A673 (cell line): ENCODE data around the gene ITPRIPL2. TPM values are rescaled to one million over a fixed set of nuclear protein-coding genes. Genes with fewer than 3 reads are reported as not detected.

ENCODE experiments used
- BruUV-seq: library from RNA; stranded (reverse); fragments of 400-500 nt; replicated peaks from 2 replicates; lab custom pipeline; 2021; lab: Mats Ljungman, UMichigan
- CTCF ChIA-PET: fragments of 300-600 bp; sonication (Branson Sonifier 250); formaldehyde crosslinking; loops from one replicate; lab custom pipeline; 2022; ENCODE audit warnings: antibody characterized with exemption; lab: Charles Lee
- POLR2A ChIA-PET: fragments of 300-600 bp; sonication (Branson Sonifier 250); formaldehyde crosslinking; loops from one replicate; lab custom pipeline; 2022; ENCODE audit warnings: antibody characterized with exemption; ENCODE audit not compliant: low non-redundant PET; lab: Charles Lee
- DNase-seq: peaks from one replicate; pipeline ENCODE4 v3.0.0-alpha.2; 2015; ENCODE audit warnings: low spot score
- H3K27ac ChIP-seq: fragments of 200-600 bp; sonication (generic); 2 replicates; pipeline ENCODE4 v1.5.1; 2016; ENCODE audit warnings: mixed run types, low read depth, mild to moderate bottlenecking, mixed read lengths, antibody characterized with exemption, low read length; ENCODE audit not compliant: poor library complexity, severe bottlenecking
- H3K27me3 ChIP-seq: fragments of 200-600 bp; sonication (generic); replicated peaks from 2 replicates; pipeline ENCODE4 v1.6.1; 2017; ENCODE audit warnings: mixed run types, low read depth, mild to moderate bottlenecking, mixed read lengths, antibody characterized with exemption, low read length; ENCODE audit not compliant: insufficient read depth, poor library complexity
- H3K36me3 ChIP-seq: fragments of 200-600 bp; sonication (generic); 2 replicates; pipeline ENCODE4 v1.6.1; 2016; ENCODE audit warnings: mixed run types, mild to moderate bottlenecking, mixed read lengths, antibody characterized with exemption, low read length; ENCODE audit not compliant: insufficient read depth, poor library complexity, severe bottlenecking
- H3K4me1 ChIP-seq: fragments of 200-600 bp; sonication (generic); 2 replicates; pipeline ENCODE4 v1.6.1; 2017; ENCODE audit warnings: mixed run types, mild to moderate bottlenecking, mixed read lengths, antibody characterized with exemption, low read length; ENCODE audit not compliant: insufficient read depth, poor library complexity, severe bottlenecking
- H3K4me3 ChIP-seq: fragments of 200-600 bp; sonication (generic); 2 replicates; pipeline ENCODE4 v1.5.1; 2016; ENCODE audit warnings: low read depth, mixed run types, mild to moderate bottlenecking, mixed read lengths, low read length; ENCODE audit not compliant: poor library complexity, severe bottlenecking
- H3K9me3 ChIP-seq: fragments of 200-600 bp; sonication (generic); 2 replicates; pipeline ENCODE4 v1.6.1; 2016; ENCODE audit warnings: mixed run types, low read depth, mild to moderate bottlenecking, mixed read lengths, antibody characterized with exemption, low read length; ENCODE audit not compliant: poor library complexity, severe bottlenecking
- CTCF ChIP-seq: fragments of 300-800, 200-600 bp; sonication (generic); conservative IDR thresholded peaks from 2 replicates; pipeline ENCODE4 v1.5.1; 2017; ENCODE audit warnings: low read depth, mild to moderate bottlenecking, antibody characterized with exemption, low read length, moderate library complexity, mixed read lengths
- EZH2 ChIP-seq: fragments of 200-600 bp; sonication (generic); IDR thresholded peaks from 2 replicates; pipeline ENCODE4 v1.6.1; 2017; ENCODE audit warnings: borderline replicate concordance, low read depth, mild to moderate bottlenecking, mixed read lengths, antibody characterized with exemption, low read length; ENCODE audit not compliant: poor library complexity, severe bottlenecking
- intact Hi-C: fragments of 100-400 bp; cut with micrococcal nuclease; formaldehyde crosslinking; loops from one replicate; pipeline ENCODE4 v1.10.0; 2022; ENCODE audit not compliant: unreplicated experiment
- total RNA-seq: library from RNA; stranded (reverse); gene quantifications from 2 replicates; pipeline ENCODE4 v1.2.3, GENCODE V29; 2021

ITPRIPL2 gene
- total RNA-seq, 1 experiment from 2014 or later, result 20.2 TPM

- no TSS peak for BruUV-seq
- CTCF ChIA-PET, result no interaction called here
- POLR2A ChIA-PET, result interaction anchor here (0.6 kb wide), 1 partner anchor 381 kb away, joined by 3 read pairs; no protein-coding TSS in a partner anchor
These were observed 4.5 kb upstream of the ITPRIPL2 start for GRCh38 chr16:19109288-19109664.

DNA sequence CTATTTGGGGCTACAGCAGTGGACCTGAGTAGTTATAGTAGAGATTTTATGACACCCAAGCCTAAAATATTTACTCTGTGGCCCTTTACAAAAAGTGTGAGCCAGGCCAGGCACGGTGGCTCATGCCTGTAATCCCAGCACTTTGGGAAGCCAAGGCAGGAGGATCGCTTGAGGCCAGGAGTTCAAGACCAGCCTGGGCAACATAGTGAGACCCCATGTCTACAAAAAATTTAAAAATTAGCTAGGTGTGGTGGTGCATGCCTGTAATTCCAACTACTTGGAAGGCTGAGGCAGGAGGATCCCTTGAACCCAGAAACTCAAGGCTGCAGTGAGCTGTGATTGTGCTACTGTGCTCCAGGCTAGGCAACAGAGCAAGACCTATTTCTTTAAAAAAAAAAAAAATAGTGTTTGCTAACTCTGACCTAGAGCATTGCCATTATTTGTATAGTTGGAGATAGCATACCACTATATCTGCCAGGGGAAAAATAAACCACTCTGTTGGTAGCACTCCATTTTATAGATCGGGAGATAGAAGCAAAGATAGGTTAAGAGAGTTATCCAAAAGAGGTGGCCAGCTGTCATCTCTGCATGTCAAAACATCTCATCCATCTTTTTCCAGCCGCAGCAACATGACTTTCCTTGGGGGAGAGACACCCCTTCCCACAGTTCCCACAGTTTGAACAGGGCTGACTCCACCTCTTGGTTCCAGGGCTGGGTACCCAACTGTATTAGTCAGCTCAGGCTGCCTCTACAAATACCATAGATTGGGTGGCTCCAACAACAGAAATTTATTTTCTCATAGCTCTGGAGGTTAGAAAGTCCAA is 3.0 kb upstream of the ITPRIPL2 start:
- Histone ChIP-seq H3K4me3 (no peak overlapping the region), H3K27ac (no peak overlapping the region), H3K27me3 (no peaks in the 10 kb centered on the region), H3K9me3 (no peaks in the 10 kb centered on the region), H3K36me3 (no peaks in the 10 kb centered on the region), H3K4me1 (peaks cover 8% of the 10 kb centered on the region)
- TF ChIP-seq EZH2 (no peak), CTCF (no peak)
- intact Hi-C loops, result no loop called here
- no TSS peak for BruUV-seq
- DNase-seq, result no peak
- ChIA-PET CTCF (no interaction called here), POLR2A (interaction anchor here (0.6 kb wide), 1 partner anchor 28 kb away, joined by 16 read pairs; no protein-coding TSS in a partner anchor)

More at GRCh38 chr16:19109288-19109664, 4.5 kb upstream of the ITPRIPL2 start:
- Histone ChIP-seq H3K27ac (no peak overlapping the region), H3K4me1 (peaks cover 8% of the 10 kb centered on the region), H3K36me3 (no peaks in the 10 kb centered on the region), H3K9me3 (no peaks in the 10 kb centered on the region), H3K27me3 (no peaks in the 10 kb centered on the region), H3K4me3 (no peak overlapping the region)
- TF ChIP-seq EZH2 (no peak), CTCF (no peak)
- intact Hi-C loops, result no loop called here
- no peak for DNase-seq

DNA sequence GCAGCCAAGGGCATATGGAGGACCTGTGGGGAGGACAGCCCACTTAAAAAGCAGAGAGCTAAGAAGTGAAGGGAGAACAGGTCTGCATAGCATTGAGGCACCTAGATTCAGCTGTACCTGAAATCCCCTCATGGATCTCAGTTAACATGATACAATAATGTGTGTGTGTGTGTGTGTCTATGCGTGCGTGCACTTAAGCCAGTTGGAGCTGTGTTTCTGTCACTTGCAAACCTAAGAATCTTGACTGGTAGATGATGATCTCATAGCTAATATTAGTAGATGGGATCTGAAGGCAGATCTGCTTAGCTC is 1.7 kb upstream of the ITPRIPL2 start:
- Histone ChIP-seq H3K4me1 (peaks cover 19% of the 10 kb centered on the region), H3K4me3 (no peak overlapping the region), H3K36me3 (no peaks in the 10 kb centered on the region), H3K27ac (no peak overlapping the region), H3K27me3 (no peaks in the 10 kb centered on the region), H3K9me3 (no peaks in the 10 kb centered on the region)
- intact Hi-C loops, result no loop called here
- no peak for TF ChIP-seq CTCF
- TF ChIP-seq EZH2, result no peak
- no TSS peak for BruUV-seq
- POLR2A ChIA-PET, result interaction anchor here (0.6 kb wide), 1 partner anchor 11 kb away, joined by 5 read pairs; no protein-coding TSS in a partner anchor
- CTCF ChIA-PET, result no interaction called here
- no peak for DNase-seq
